Thyroid gland (tissue), 4 donors: ENCODE results near the gene LIMK2. TPM values are rescaled to one million over a fixed set of nuclear protein-coding genes. Genes with fewer than 3 reads are reported as not detected.

Experiments used
- DNase-seq, 2 donors: peaks; one replicate each; pipeline ENCODE4 v3.0.0-alpha.2; 2019
- H3K27ac ChIP-seq, 3 donors: fragments of 200-600 bp; sonication (generic); 1 replicate in 2 of 3; 2 replicates in 1 of 3; pipeline ENCODE4 v1.5.1; 2016 to 2019; ENCODE audit warnings: mild to moderate bottlenecking in 1 of 3, moderate library complexity in 1 of 3
- H3K27me3 ChIP-seq: fragments of 200-600 bp; sonication (generic); one replicate; pipeline ENCODE4 v1.5.1; 2019
- H3K36me3 ChIP-seq, 2 donors: fragments of 200-600 bp; sonication (generic); one replicate each; pipeline ENCODE4 v1.5.1; 2016 to 2019
- H3K4me1 ChIP-seq, 2 donors: fragments of 200-600 bp; sonication (generic); one replicate each; pipeline ENCODE4 v1.5.1; 2017 to 2019
- H3K4me3 ChIP-seq, 3 donors: fragments of 200-600 bp; sonication (generic); replicated peaks in 1 of 3; 1 replicate in 2 of 3; 2 replicates in 1 of 3; pipeline ENCODE4 v1.5.1; 2016; ENCODE audit warnings: mild to moderate bottlenecking in 1 of 3
- H3K9me3 ChIP-seq: fragments of 200-600 bp; sonication (generic); one replicate; pipeline ENCODE4 v1.5.1; 2017
- CTCF ChIP-seq, 6 experiments: fragments of 200-600 bp in 3 of 6; fragments of 450-650 bp in 3 of 6; sonication (generic) in 3 of 6; IDR thresholded peaks; one replicate each; pipeline ENCODE4 v1.5.1; 2016 to 2019; ENCODE audit warnings: antibody characterized with exemption in 6 of 6, mild to moderate bottlenecking in 2 of 6, inconsistent platforms in 1 of 6, moderate library complexity in 1 of 6
- POLR2A ChIP-seq, 2 donors: fragments of 450-650 bp; IDR thresholded peaks; one replicate each; pipeline ENCODE4 v1.6.1; 2017; ENCODE audit warnings: antibody characterized with exemption in 2 of 2, mild to moderate bottlenecking in 2 of 2, moderate library complexity in 1 of 2
- WGBS, 2 donors: methylation state at CpG; one replicate each; pipeline ENCODE4 v1.1.5; 2017; 5-methylcytosine and 5-hydroxymethylcytosine counted together
- intact Hi-C: fragments of 100-400 bp; cut with DNase I; formaldehyde crosslinking; loops from one replicate; pipeline ENCODE4 v1.15.1; 2023
- total RNA-seq, 4 donors: library from RNA; depleted of rRNA; stranded (reverse); fragments of >200 nt; gene quantifications; one replicate each; pipeline ENCODE4 v1.2.3, GENCODE V29; 2016

Gene LIMK2
- total RNA-seq, 4 donors from 2014 or later: 85.0 to 123 (median 99.4) TPM

GRCh38 chr22:31300896-31301295 is 88.8 kb downstream of the LIMK2 start:
- TF ChIP-seq CTCF (IDR thresholded peaks at IDR 0.05): no peak
- TF ChIP-seq POLR2A (IDR thresholded peaks at IDR 0.05): no peak
- intact Hi-C loops: no loop called here
- H3K36me3 ChIP-seq: no peaks in the 10 kb centered on the region
- H3K27ac ChIP-seq: no peak overlapping the region
- peaks cover 16 to 42% of the 10 kb centered on the region in 2 donors for H3K4me1 ChIP-seq
- no peak for DNase-seq
- H3K27me3 ChIP-seq: no peaks in the 10 kb centered on the region
- H3K9me3 ChIP-seq: no peaks in the 10 kb centered on the region
- WGBS, 2 donors: 75% methylated on average over 3 of the region's 3 CpGs
- H3K4me3 ChIP-seq: no peak overlapping the region

GRCh38 chr22:31302006-31302405 is 89.9 kb downstream of the LIMK2 start:
- Histone ChIP-seq H3K9me3 (no peaks in the 10 kb centered on the region), H3K27me3 (no peaks in the 10 kb centered on the region), H3K4me1 (peaks cover 8 to 33% of the 10 kb centered on the region in 2 donors), H3K27ac (peak overlapping the region; percentile 6 to 36 (median 27)), H3K4me3 (no peak overlapping the region), H3K36me3 (no peaks in the 10 kb centered on the region)
- intact Hi-C loops: no loop called here
- peak; percentile 39 to 53 for DNase-seq
- TF ChIP-seq CTCF (IDR thresholded peaks at IDR 0.05): no peak
- no peak for TF ChIP-seq POLR2A (IDR thresholded peaks at IDR 0.05)

GRCh38 chr22:31302537-31302936 is 90.4 kb downstream of the LIMK2 start:
- no peak for TF ChIP-seq CTCF (IDR thresholded peaks at IDR 0.05)
- no peak for TF ChIP-seq POLR2A (IDR thresholded peaks at IDR 0.05)
- H3K4me3 ChIP-seq: no peak overlapping the region
- 94% methylated on average over 3 of the region's 3 CpGs for WGBS, 2 donors
- H3K9me3 ChIP-seq: no peaks in the 10 kb centered on the region
- intact Hi-C loops: no loop called here
- DNase-seq: no peak
- H3K27me3 ChIP-seq: no peaks in the 10 kb centered on the region
- H3K4me1 ChIP-seq: peaks cover 8 to 28% of the 10 kb centered on the region in 2 donors
- H3K27ac ChIP-seq: peak overlapping the region in 2 of 3 donors; percentile 27 to 36
- H3K36me3 ChIP-seq: no peaks in the 10 kb centered on the region

GRCh38 chr22:31305194-31305593 is 93.1 kb downstream of the LIMK2 start:
- Histone ChIP-seq H3K4me3 (no peak overlapping the region), H3K4me1 (peaks cover 8 to 23% of the 10 kb centered on the region in 2 donors), H3K36me3 (no peaks in the 10 kb centered on the region), H3K27ac (no peak overlapping the region), H3K27me3 (no peaks in the 10 kb centered on the region), H3K9me3 (no peaks in the 10 kb centered on the region)
- no peak for DNase-seq
- no peak for TF ChIP-seq POLR2A (IDR thresholded peaks at IDR 0.05)
- TF ChIP-seq CTCF (IDR thresholded peaks at IDR 0.05): no peak
- intact Hi-C loops: no loop called here
- 90 to 93% methylated on average over 3 of the region's 3 CpGs for WGBS, 2 donors

DNA sequence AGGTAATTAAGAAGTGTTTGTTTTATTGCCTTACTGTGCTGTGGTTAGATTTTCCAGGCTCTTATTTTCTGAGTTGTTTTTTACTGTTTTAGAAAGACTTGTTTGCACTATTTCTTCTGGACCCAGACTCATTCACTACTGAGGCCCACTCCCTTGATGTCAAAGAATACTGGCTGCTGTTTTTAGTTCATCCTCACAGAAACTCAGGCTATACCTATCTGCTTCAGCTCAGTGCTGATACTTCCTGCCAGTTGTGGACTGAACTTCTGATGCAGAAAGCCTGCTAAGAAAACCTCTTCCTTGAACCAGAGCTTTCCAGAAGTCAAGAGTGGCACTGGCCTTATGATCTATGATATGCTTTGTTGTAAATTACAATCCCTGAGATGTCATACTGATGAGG is 96.1 kb downstream of the LIMK2 start:
- Histone ChIP-seq H3K36me3 (no peaks in the 10 kb centered on the region), H3K4me3 (no peak overlapping the region), H3K27ac (peak overlapping the region in 1 of 3 donors; percentile 28), H3K4me1 (peaks cover 0 to 11% of the 10 kb centered on the region in 2 donors), H3K27me3 (no peaks in the 10 kb centered on the region), H3K9me3 (no peaks in the 10 kb centered on the region)
- TF ChIP-seq POLR2A (IDR thresholded peaks at IDR 0.05) (no peak), CTCF (IDR thresholded peaks at IDR 0.05) (no peak)
- DNase-seq: no peak
- intact Hi-C loops: no loop called here
